Astrocyte of the cerebellum (primary cell): Measurements from ENCODE around the gene ADCK2.
"Not testable (repeated sequence)": the region's sequence is repeated elsewhere in the genome, so short reads cannot be mapped to it uniquely, and the experiment has no call there.

Experiments
- DNase-seq: peaks from one replicate; pipeline ENCODE4 v3.0.0-alpha.2; 2011; ENCODE audit warnings: low read depth
- H3K4me3 ChIP-seq: 2 replicates; pipeline ENCODE4 v1.5.1; 2011; ENCODE audit warnings: mild to moderate bottlenecking, low read depth, low read length, moderate library complexity
- CTCF ChIP-seq: IDR thresholded peaks from 2 replicates; pipeline ENCODE4 v1.5.1; 2012; ENCODE audit warnings: low read length, low read depth, moderate library complexity, mild to moderate bottlenecking; ENCODE audit errors: missing control alignments
- in situ Hi-C: cut with HindIII; loops from 2 replicates; pipeline ENCODE4 v1.10.0; 2017; ENCODE audit warnings: low sequenced_read_pairs

Gene ADCK2

GRCh38 chr7:140672382-140673062 is at the start of gene ADCK2:
Gene ADCK2 (plus strand): TSS chr7:140672945. CDS start chr7:140673331, 386 bp downstream.
- no peak for DNase-seq
- in situ Hi-C loops = no loop called here
- H3K4me3 ChIP-seq = peak within 1 kb of the TSS; percentile 63
- no peak for TF ChIP-seq CTCF

DNA sequence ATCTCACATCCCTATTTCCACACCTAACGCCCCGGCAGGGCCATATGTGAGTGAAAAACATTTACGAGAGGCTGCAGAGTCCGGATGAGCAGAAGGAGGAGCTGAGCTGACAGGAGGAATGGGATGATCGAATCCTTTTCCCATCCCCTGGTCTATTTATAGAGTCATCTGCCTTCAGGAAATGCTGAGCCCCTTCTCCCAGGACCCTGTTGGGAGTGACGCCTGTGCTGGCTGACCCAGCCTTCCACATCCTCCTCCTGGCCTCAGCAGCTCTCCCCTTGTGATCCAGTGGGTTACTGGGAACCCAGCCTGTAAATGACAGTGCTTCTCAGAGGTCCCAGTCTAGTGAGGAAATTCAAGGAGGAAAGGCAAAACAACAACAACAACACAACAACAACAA is 48.8 kb upstream of the ADCK2 start:
- no peak overlapping the region for H3K4me3 ChIP-seq
- no peak for DNase-seq
- no peak for TF ChIP-seq CTCF
- in situ Hi-C loops = no loop called here

DNA sequence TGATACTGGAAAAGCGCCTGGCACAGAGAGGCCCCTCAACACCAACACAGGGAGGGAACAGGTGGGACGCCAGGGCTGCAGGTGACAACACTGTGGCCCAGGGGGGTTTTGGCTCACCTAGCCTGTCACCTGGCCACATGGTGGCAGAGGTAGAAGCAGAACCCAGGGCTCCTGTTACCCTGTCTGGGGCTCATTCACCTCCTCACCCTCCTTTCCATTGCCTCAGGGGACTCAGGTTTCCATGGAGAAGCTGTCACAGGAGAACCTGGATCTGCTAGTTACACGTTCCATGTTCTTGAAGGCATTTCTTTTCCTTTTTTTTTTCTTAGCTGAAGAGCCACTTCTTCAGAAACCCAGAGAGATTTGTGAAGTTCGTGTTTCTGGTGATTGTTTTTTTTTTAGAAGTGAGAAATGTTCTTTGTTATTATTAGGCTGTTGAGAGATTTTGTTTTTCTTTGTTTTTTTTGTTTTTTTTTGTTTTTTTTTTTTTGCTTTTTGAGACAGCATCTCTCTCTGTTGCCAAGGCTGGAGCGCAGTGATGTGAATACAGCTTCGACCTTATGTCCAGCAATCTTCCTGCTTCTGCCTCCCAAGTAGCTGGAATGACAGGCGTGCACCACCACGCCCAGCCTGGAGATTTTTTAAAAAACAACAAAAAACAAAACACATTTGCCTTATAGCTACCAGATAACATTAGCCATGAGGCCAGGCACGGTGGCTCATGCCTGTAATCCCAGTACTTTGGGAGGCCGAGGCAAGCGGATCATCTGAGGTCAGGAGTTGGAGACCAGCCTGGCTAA is 48.2 kb upstream of the ADCK2 start:
- H3K4me3 ChIP-seq = no peak overlapping the region
- no peak for TF ChIP-seq CTCF
- in situ Hi-C loops = no loop called here
- DNase-seq = no peak

GRCh38 chr7:140625192-140625558 is 47.6 kb upstream of the ADCK2 start:
- in situ Hi-C loops, H3K4me3 ChIP-seq, DNase-seq: not testable (repeated sequence)

DNA sequence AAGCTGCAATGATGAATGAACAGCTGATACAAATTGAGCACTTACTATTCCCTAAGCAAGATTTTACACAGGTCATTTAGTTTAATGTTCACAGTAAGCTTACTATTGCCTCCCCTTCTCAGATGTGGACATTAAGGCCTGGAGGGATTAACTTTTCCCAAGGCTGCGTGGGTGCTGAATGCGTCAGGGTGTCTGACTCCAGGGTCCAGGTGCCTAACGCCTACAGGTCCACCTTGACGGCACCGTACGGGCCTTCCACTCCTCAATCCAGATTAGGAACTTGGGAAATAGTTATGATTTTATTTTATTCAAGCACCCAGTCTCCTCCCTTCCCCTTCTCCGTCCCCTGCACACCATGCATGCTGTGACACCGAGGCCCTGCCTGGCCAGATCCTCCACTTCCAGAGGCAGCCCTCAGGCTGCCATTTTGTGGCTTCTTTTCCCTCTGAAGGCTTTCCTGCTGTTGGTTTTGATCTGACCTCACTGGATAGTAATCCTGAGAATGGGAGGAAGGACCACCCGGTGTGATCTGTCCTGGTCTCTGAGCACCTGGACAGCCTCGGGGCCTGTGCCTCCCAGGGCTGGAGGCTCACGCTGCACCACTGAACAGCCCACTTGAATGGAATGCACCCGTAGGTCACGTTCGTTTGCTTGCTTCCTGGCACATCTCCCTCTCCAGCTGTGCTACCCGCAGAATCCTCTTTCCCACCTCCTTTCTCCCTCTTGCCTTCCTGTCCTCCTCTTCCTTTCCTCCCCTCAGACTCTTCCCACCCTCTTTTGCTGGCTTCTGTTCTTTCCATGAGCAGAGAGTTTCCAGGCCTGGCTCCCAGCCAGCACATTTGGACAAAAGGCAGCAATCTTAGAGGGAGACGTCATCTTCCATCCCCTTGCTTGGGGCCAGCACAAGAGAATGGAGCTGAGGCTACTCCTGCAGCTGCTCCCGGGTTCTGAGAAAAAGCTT is 46.6 kb upstream of the ADCK2 start:
- TF ChIP-seq CTCF = no peak
- H3K4me3 ChIP-seq = no peak overlapping the region
- in situ Hi-C loops = no loop called here
- DNase-seq = peak; percentile 99

DNA sequence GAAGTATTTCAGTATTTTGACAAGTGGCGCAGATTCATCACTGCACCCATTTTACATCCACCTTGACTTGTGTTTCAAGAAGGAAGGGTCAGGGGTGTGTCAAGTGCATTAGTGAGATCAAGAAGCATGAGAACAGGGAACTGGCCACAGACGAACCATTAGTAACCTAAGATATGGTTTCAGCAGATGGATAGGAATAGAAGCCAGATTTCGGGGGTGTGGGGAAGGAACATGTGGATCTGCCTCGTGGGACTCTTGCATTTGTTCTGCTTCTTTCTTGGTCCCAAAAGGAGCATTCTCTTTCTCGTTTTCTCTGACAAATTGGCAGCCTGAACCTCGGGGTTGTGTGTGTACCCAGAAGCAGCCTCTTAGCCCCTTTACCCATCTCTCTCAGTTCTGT is 41.7 kb upstream of the ADCK2 start:
- no peak for TF ChIP-seq CTCF
- no peak for DNase-seq
- no peak overlapping the region for H3K4me3 ChIP-seq
- in situ Hi-C loops = no loop called here
